ENCODE results near the gene CLDN7. TPM values are rescaled to one million over a fixed set of nuclear protein-coding genes. Genes with fewer than 3 reads are reported as not detected.
A peak's percentile ranks its signal among the peaks of the same experiment; 100 is the strongest.

Gene CLDN7
- total RNA-seq, 1 donor from 2014 or later = 0.27 TPM

- H3K36me3 Mint-ChIP-seq (ENCODE audit: unreplicated experiment) = peaks cover 30% of the 10 kb centered on the region
- peak overlapping the region; percentile 85 for H3K4me3 Mint-ChIP-seq (ENCODE audit: unreplicated experiment)
- peak; percentile 14 for TF ChIP-seq CTCF (IDR thresholded peaks at IDR 0.05)
- peaks cover 30% of the 10 kb centered on the region for H3K4me1 Mint-ChIP-seq (ENCODE audit: unreplicated experiment)
- H3K9me3 Mint-ChIP-seq (ENCODE audit: unreplicated experiment) = no peaks in the 10 kb centered on the region
- H3K27ac Mint-ChIP-seq (ENCODE audit: unreplicated experiment) = peak overlapping the region; percentile 100
- no peak for DNase-seq (ENCODE audit: extremely low spot score, unreplicated experiment)
- no peaks in the 10 kb centered on the region for H3K27me3 Mint-ChIP-seq (ENCODE audit: unreplicated experiment)
Measured at GRCh38 chr17:7307686-7308624, 45.7 kb upstream of the CLDN7 start.

GRCh38 chr17:7306911-7307685 lies 44.8 kb upstream of the CLDN7 start, which contains the start of gene EIF5A:
TSS of gene EIF5A (plus strand) at chr17:7307628. CDS start at chr17:7309636, 2,008 bp downstream.
- Mint-ChIP-seq H3K4me3 (ENCODE audit: unreplicated experiment) (peak within 1 kb of the TSS; percentile 85), H3K4me1 (ENCODE audit: unreplicated experiment) (peaks cover 25% of the 10 kb centered on the region), H3K36me3 (ENCODE audit: unreplicated experiment) (peaks cover 22% of the 10 kb centered on the region), H3K27me3 (ENCODE audit: unreplicated experiment) (no peaks in the 10 kb centered on the region), H3K9me3 (ENCODE audit: unreplicated experiment) (no peaks in the 10 kb centered on the region), H3K27ac (ENCODE audit: unreplicated experiment) (peak within 1 kb of the TSS; percentile 100)
- peak; percentile 100 for DNase-seq (ENCODE audit: extremely low spot score, unreplicated experiment)
- TF ChIP-seq CTCF (IDR thresholded peaks at IDR 0.05) = no peak

GRCh38 chr17:7304179-7304578 lies 41.9 kb upstream of the CLDN7 start:
- no peak for DNase-seq (ENCODE audit: extremely low spot score, unreplicated experiment)
- H3K4me3 Mint-ChIP-seq (ENCODE audit: unreplicated experiment) = no peak overlapping the region
- H3K9me3 Mint-ChIP-seq (ENCODE audit: unreplicated experiment) = no peaks in the 10 kb centered on the region
- H3K27me3 Mint-ChIP-seq (ENCODE audit: unreplicated experiment) = peaks cover 12% of the 10 kb centered on the region
- no peaks in the 10 kb centered on the region for H3K36me3 Mint-ChIP-seq (ENCODE audit: unreplicated experiment)
- H3K27ac Mint-ChIP-seq (ENCODE audit: unreplicated experiment) = no peak overlapping the region
- no peak for TF ChIP-seq CTCF (IDR thresholded peaks at IDR 0.05)
- peaks cover 9% of the 10 kb centered on the region for H3K4me1 Mint-ChIP-seq (ENCODE audit: unreplicated experiment)

GRCh38 chr17:7296189-7296861 lies 34.0 kb upstream of the CLDN7 start:
- DNase-seq (ENCODE audit: extremely low spot score, unreplicated experiment) = peak; percentile 94
- Mint-ChIP-seq H3K36me3 (ENCODE audit: unreplicated experiment) (no peaks in the 10 kb centered on the region), H3K4me1 (ENCODE audit: unreplicated experiment) (peaks cover 24% of the 10 kb centered on the region), H3K27me3 (ENCODE audit: unreplicated experiment) (peaks cover 42% of the 10 kb centered on the region), H3K9me3 (ENCODE audit: unreplicated experiment) (no peaks in the 10 kb centered on the region), H3K4me3 (ENCODE audit: unreplicated experiment) (peak overlapping the region; percentile 22), H3K27ac (ENCODE audit: unreplicated experiment) (no peak overlapping the region)
- peak; percentile 98 for TF ChIP-seq CTCF (IDR thresholded peaks at IDR 0.05)
